CD14-positive monocyte (primary cell): ENCODE data around the gene CD93. TPM values are rescaled to one million over a fixed set of nuclear protein-coding genes. Genes with fewer than 3 reads are reported as not detected.

Source experiments
- DNase-seq, 3 donors: peaks; one replicate each; pipeline ENCODE4 v3.0.0-alpha.2; 2011 to 2022
- H2AFZ ChIP-seq: 2 replicates; pipeline ENCODE4 v1.6.0; 2012; ENCODE audit warnings: mild to moderate bottlenecking, low read depth, low read length, inconsistent platforms; ENCODE audit not compliant: insufficient read depth, poor library complexity, severe bottlenecking
- H3K27ac ChIP-seq, 2 donors: 1 replicate in 1 of 2; 2 replicates in 1 of 2; pipeline ENCODE4 v1.5.1; 2012 to 2013; ENCODE audit warnings: low read length in 2 of 2, control low read depth in 1 of 2, inconsistent platforms in 1 of 2, low read depth in 1 of 2, mild to moderate bottlenecking in 1 of 2
- H3K27me3 ChIP-seq, 2 donors: one replicate each; pipeline versions ENCODE4 v1.6.0 to v1.6.1; 2011 to 2013; ENCODE audit warnings: low read length in 2 of 2; ENCODE audit not compliant: control insufficient read depth in 2 of 2, insufficient read depth in 2 of 2
- H3K36me3 ChIP-seq, 2 donors: replicated peaks in 1 of 2; 1 replicate in 1 of 2; 2 replicates in 1 of 2; pipeline versions ENCODE4 v1.5.1 to v1.6.1; 2012 to 2013; ENCODE audit warnings: low read length in 2 of 2, control low read depth in 1 of 2, inconsistent platforms in 1 of 2, mild to moderate bottlenecking in 1 of 2; ENCODE audit not compliant: insufficient read depth in 2 of 2, control insufficient read depth in 1 of 2
- H3K4me1 ChIP-seq, 2 donors: 1 replicate in 1 of 2; 2 replicates in 1 of 2; pipeline versions ENCODE4 v1.5.1 to v1.6.1; 2012 to 2013; ENCODE audit warnings: low read length in 2 of 2, control low read depth in 1 of 2, inconsistent platforms in 1 of 2, mild to moderate bottlenecking in 1 of 2, moderate library complexity in 1 of 2; ENCODE audit not compliant: insufficient read depth in 2 of 2, control insufficient read depth in 1 of 2
- H3K4me2 ChIP-seq: replicated peaks from 2 replicates; pipeline ENCODE3; 2012; ENCODE audit warnings: low read length, moderate library complexity, mild to moderate bottlenecking; ENCODE audit not compliant: poor library complexity, severe bottlenecking; ENCODE audit errors: extremely low read depth
- H3K4me3 ChIP-seq, 3 experiments: fragments of 200-600 bp in 1 of 3; sonication (generic) in 1 of 3; replicated peaks in 1 of 3; 1 replicate in 2 of 3; 2 replicates in 1 of 3; pipeline ENCODE4 v1.5.1; 2011 to 2013; ENCODE audit warnings: low read length in 3 of 3, mild to moderate bottlenecking in 3 of 3, control low read depth in 2 of 3, low read depth in 2 of 3, inconsistent platforms in 1 of 3, moderate library complexity in 1 of 3
- H3K79me2 ChIP-seq: 2 replicates; pipeline ENCODE4 v1.6.0; 2012; ENCODE audit warnings: mild to moderate bottlenecking, control low read depth, inconsistent platforms, low read length, moderate library complexity; ENCODE audit not compliant: insufficient read depth
- H3K9ac ChIP-seq: 2 replicates; pipeline ENCODE4 v1.6.0; 2017; ENCODE audit warnings: low read length, mild to moderate bottlenecking; ENCODE audit not compliant: insufficient read depth, poor library complexity, severe bottlenecking
- H3K9me3 ChIP-seq, 2 donors: replicated peaks in 1 of 2; 1 replicate in 1 of 2; 2 replicates in 1 of 2; pipeline versions ENCODE4 v1.5.1 to v1.6.1; 2012 to 2013; ENCODE audit warnings: low read length in 2 of 2, control low read depth in 1 of 2; ENCODE audit not compliant: control insufficient read depth in 1 of 2, insufficient read depth in 1 of 2
- H4K20me1 ChIP-seq: 2 replicates; pipeline ENCODE4 v1.6.0; 2012; ENCODE audit warnings: mild to moderate bottlenecking, low read length, control low read depth, moderate library complexity; ENCODE audit not compliant: insufficient read depth
- H3K27ac Mint-ChIP-seq, 7 donors: one replicate each; pipeline ENCODE4 v1.8.0; 2020; ENCODE audit warnings: mild to moderate bottlenecking in 7 of 7, mixed read lengths in 7 of 7, moderate library complexity in 6 of 7, inconsistent platforms in 2 of 7
- H3K27me3 Mint-ChIP-seq, 3 donors: one replicate each; pipeline ENCODE4 v1.8.0; 2021 to 2022; ENCODE audit warnings: low read depth in 3 of 3, mild to moderate bottlenecking in 3 of 3, mixed read lengths in 3 of 3, moderate library complexity in 3 of 3, inconsistent platforms in 1 of 3
- H3K36me3 Mint-ChIP-seq, 2 donors: one replicate each; pipeline ENCODE4 v1.8.0; 2020; ENCODE audit warnings: mixed read lengths in 2 of 2, inconsistent platforms in 1 of 2, mild to moderate bottlenecking in 1 of 2
- H3K4me1 Mint-ChIP-seq: one replicate; pipeline ENCODE4 v1.8.0; 2020; ENCODE audit warnings: mild to moderate bottlenecking, mixed read lengths
- H3K4me3 Mint-ChIP-seq, 2 donors: one replicate each; pipeline ENCODE4 v1.8.0; 2020; ENCODE audit warnings: mild to moderate bottlenecking in 2 of 2, mixed read lengths in 2 of 2, moderate library complexity in 1 of 2
- H3K9me3 Mint-ChIP-seq, 7 donors: one replicate each; pipeline ENCODE4 v1.8.0; 2020 to 2022; ENCODE audit warnings: mixed read lengths in 7 of 7, mild to moderate bottlenecking in 6 of 7, moderate library complexity in 6 of 7, inconsistent platforms in 2 of 7
- WGBS: methylation state at CpG from one replicate; pipeline ENCODE4 v1.1.5; 2013; ENCODE audit warnings: missing lambda C conversion rate; ENCODE audit not compliant: insufficient coverage; 5-methylcytosine and 5-hydroxymethylcytosine counted together
- intact Hi-C, 2 donors: fragments of 100-400 bp; cut with micrococcal nuclease; formaldehyde crosslinking; loops; one replicate each; pipeline versions ENCODE4 v1.15.0 to v1.15.1; 2023
- polyA plus RNA-seq, 3 donors: library from polyadenylated mRNA; depleted of rRNA in 1 of 3; unstranded in 2 of 3; stranded (reverse) in 1 of 3; fragments of 300-500 nt in 2 of 3; fragments of >200 nt in 1 of 3; fragmentation: Illumina TruSeq in 2 of 3; gene quantifications; 1 replicate in 2 of 3; 2 replicates in 1 of 3; pipeline ENCODE4 v1.2.3, GENCODE V29; 2012 to 2021
- TF ChIP-seq, protein P1 (sequence below): fragments of 200-600 bp; IDR thresholded peaks from one replicate; pipeline ENCODE4 v1.8.0; 2022; ENCODE audit warnings: antibody characterized with exemption, mild to moderate bottlenecking

CD93 gene
- polyA plus RNA-seq, 3 donors, result 26.0 to 170 (median 48.9) TPM

DNA sequence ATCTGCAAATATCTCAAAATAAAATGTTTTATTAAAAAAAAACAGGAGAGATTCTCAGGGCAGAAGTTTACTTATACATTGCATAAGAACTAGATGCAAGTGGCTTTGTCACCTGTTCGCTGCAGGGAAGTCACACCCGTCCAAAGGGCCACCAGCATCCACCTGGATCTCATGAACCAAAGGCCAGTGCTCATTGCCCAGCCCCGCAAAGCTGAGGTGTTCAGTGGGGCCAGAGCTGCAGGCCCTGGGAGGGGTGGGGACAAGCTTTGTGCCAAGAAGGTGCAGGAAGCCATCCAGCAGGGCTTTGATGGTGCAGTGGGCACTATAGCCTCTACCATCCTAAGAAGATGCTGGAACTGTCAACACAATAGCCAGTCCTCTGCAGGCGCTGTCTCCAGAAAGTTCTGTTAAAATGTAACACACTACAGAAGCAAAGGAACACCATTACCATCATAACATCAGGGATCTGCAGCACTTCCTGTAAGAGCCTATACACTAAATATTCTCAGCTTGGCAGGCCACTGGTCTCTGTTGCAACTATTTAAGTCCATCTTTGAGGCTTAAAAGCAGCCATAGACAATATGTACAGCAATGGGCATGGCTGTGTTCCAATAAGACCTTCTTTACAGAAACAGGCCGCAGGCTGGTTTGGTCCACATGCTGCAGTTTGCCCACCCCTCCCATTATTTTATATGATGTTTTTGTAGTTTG, 15.7 kb upstream of the CD93 start:
- peak in 1 of 3 donors; percentile 31 for DNase-seq
- peaks cover 67 to 76% of the 10 kb centered on the region in 2 donors for H3K4me1 ChIP-seq
- H3K4me1 Mint-ChIP-seq, result peaks cover 75% of the 10 kb centered on the region
- H3K9me3 Mint-ChIP-seq, result peaks cover 0 to 2% (median 0%) of the 10 kb centered on the region in 7 donors
- no peaks in the 10 kb centered on the region for H3K36me3 ChIP-seq
- H3K27me3 ChIP-seq, result no peaks in the 10 kb centered on the region
- H3K4me2 ChIP-seq, result no peak overlapping the region
- no peaks in the 10 kb centered on the region for H3K79me2 ChIP-seq
- no peak overlapping the region for H3K9ac ChIP-seq
- 61% methylated on average over 4 of the region's 5 CpGs for WGBS
- peak overlapping the region; percentile 56 to 78 for H3K27ac ChIP-seq
- peaks cover 0 to 4% (median 2%) of the 10 kb centered on the region in 3 donors for H3K27me3 Mint-ChIP-seq
- TF ChIP-seq, protein P1, sequence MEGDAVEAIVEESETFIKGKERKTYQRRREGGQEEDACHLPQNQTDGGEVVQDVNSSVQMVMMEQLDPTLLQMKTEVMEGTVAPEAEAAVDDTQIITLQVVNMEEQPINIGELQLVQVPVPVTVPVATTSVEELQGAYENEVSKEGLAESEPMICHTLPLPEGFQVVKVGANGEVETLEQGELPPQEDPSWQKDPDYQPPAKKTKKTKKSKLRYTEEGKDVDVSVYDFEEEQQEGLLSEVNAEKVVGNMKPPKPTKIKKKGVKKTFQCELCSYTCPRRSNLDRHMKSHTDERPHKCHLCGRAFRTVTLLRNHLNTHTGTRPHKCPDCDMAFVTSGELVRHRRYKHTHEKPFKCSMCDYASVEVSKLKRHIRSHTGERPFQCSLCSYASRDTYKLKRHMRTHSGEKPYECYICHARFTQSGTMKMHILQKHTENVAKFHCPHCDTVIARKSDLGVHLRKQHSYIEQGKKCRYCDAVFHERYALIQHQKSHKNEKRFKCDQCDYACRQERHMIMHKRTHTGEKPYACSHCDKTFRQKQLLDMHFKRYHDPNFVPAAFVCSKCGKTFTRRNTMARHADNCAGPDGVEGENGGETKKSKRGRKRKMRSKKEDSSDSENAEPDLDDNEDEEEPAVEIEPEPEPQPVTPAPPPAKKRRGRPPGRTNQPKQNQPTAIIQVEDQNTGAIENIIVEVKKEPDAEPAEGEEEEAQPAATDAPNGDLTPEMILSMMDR, result no peak
- peak overlapping the region; percentile 81 to 90 (median 88) for H3K27ac Mint-ChIP-seq
- intact Hi-C loops, result no loop called here
- H2AFZ ChIP-seq, result no peak overlapping the region
- H3K36me3 Mint-ChIP-seq, result no peaks in the 10 kb centered on the region
- no peaks in the 10 kb centered on the region for H4K20me1 ChIP-seq
- H3K9me3 ChIP-seq, result no peaks in the 10 kb centered on the region
- H3K4me3 Mint-ChIP-seq, result no peak overlapping the region
- peak overlapping the region in 1 of 3 experiments; percentile 25 for H3K4me3 ChIP-seq

DNA sequence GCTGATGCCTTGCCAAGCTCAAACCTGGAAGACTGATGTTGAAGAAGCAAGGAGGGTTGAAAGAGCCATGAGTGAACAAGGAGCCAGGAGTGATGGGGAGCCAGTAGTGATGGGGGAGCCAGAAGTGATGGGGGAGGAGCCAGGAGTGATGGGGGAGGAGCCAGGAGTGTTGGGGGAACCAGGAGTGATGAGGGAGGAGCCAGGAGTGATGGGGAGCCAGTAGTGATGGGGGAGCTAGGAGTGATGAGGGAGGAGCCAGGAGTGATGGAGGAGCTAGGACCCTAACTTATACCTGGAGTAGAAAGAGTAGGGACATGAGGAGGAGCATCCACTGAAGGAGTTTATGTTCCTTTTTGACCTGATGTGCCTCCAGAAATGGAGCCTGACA, 14.6 kb upstream of the CD93 start:
- Histone ChIP-seq H3K27ac (no peak overlapping the region), H3K9me3 (no peaks in the 10 kb centered on the region), H3K27me3 (no peaks in the 10 kb centered on the region), H3K4me3 (no peak overlapping the region), H3K9ac (no peak overlapping the region), H3K79me2 (no peaks in the 10 kb centered on the region), H4K20me1 (no peaks in the 10 kb centered on the region), H3K4me1 (peaks cover 62 to 71% of the 10 kb centered on the region in 2 donors), H3K4me2 (no peak overlapping the region), H2AFZ (no peak overlapping the region), H3K36me3 (no peaks in the 10 kb centered on the region)
- TF ChIP-seq, protein P1, result no peak
- H3K4me1 Mint-ChIP-seq, result peaks cover 74% of the 10 kb centered on the region
- H3K27ac Mint-ChIP-seq, result peak overlapping the region in 1 of 7 donors; percentile 64
- H3K27me3 Mint-ChIP-seq, result peaks cover 0 to 6% (median 2%) of the 10 kb centered on the region in 3 donors
- H3K9me3 Mint-ChIP-seq, result peaks cover 0 to 2% (median 0%) of the 10 kb centered on the region in 7 donors
- intact Hi-C loops, result no loop called here
- H3K36me3 Mint-ChIP-seq, result no peaks in the 10 kb centered on the region
- no peak overlapping the region for H3K4me3 Mint-ChIP-seq
- no peak for DNase-seq
